Vagina (tissue), 2 donors: ENCODE measurements around the gene UGP2.

ENCODE experiments used
- CTCF ChIP-seq, 3 experiments: fragments of 450-650 bp in 2 of 3; fragments of 200-600 bp in 1 of 3; sonication (generic) in 1 of 3; IDR thresholded peaks; one replicate each; pipeline ENCODE4 v1.5.1; 2017 to 2019; ENCODE audit warnings: antibody characterized with exemption in 3 of 3, mild to moderate bottlenecking in 2 of 3, moderate library complexity in 2 of 3
- POLR2AphosphoS5 ChIP-seq, 2 donors: sonication (generic); formaldehyde crosslinking; IDR thresholded peaks; one replicate each; pipeline ENCODE4 v1.9.0; 2017; ENCODE audit warnings: antibody characterized with exemption in 2 of 2, mild to moderate bottlenecking in 2 of 2, low read depth in 1 of 2; ENCODE audit not compliant: insufficient read depth in 1 of 2

- no peak for TF ChIP-seq CTCF (IDR thresholded peaks at IDR 0.05)
- no peak for TF ChIP-seq POLR2AphosphoS5 (IDR thresholded peaks at IDR 0.05; ENCODE audit: insufficient read depth in 1 of 2, low read depth in 1 of 2)
Measured at GRCh38 chr2:63837036-63837594, 4.6 kb upstream of the UGP2 start.
